ENCODE data around the gene HMSD. TPM values are rescaled to one million over a fixed set of nuclear protein-coding genes. Genes with fewer than 3 reads are reported as not detected.
"Not testable (repeated sequence)": the region's sequence is repeated elsewhere in the genome, so short reads cannot be mapped to it uniquely, and the experiment has no call there.

The HMSD gene
- total and polyA plus RNA-seq, 5 donors from 2014 or later, result not detected

DNA sequence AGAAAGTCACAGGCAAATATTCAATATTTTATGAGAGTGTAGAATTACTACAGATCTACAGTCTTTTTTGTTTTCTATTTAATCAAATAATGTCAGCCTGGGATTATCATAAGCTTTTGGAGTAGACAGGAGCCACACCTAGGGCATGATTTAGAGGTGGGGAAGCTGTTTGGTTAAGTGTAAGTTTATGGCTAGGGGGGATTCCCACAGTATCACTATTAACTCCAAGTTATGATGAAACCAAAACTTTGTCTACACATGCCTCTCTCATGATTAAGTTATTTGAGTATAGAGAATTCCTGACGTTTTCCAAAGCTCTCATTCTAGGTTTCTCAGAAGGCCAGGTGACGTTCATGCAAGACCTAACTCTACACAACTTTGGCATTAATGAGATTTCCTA is 39.2 kb upstream of the HMSD start:
- Mint-ChIP-seq H3K4me1 (no peaks in the 10 kb centered on the region), H3K9me3 (no peaks in the 10 kb centered on the region), H3K27me3 (peaks cover 4% of the 10 kb centered on the region), H3K27ac (no peak overlapping the region), H3K36me3 (no peaks in the 10 kb centered on the region), H3K4me3 (no peak overlapping the region)
- Histone ChIP-seq H3K27ac (ENCODE audit: insufficient read depth, low read length, poor library complexity, severe bottlenecking) (no peak overlapping the region), H3K4me1 (ENCODE audit: control insufficient read depth, insufficient read depth, low read length, poor library complexity, severe bottlenecking) (no peaks in the 10 kb centered on the region), H3K27me3 (ENCODE audit: control insufficient read depth, insufficient read depth, low read length) (peaks cover 4% of the 10 kb centered on the region), H3K4me3 (ENCODE audit: low read depth, low read length) (no peak overlapping the region), H3K9me3 (ENCODE audit: control insufficient read depth in 2 of 2, low read length in 2 of 2) (no peaks in the 10 kb centered on the region), H3K36me3 (ENCODE audit: control insufficient read depth, insufficient read depth, low read length) (no peaks in the 10 kb centered on the region)
- no peak for DNase-seq
- ATAC-seq (ENCODE audit: low read depth in 2 of 2), result no peak

DNA sequence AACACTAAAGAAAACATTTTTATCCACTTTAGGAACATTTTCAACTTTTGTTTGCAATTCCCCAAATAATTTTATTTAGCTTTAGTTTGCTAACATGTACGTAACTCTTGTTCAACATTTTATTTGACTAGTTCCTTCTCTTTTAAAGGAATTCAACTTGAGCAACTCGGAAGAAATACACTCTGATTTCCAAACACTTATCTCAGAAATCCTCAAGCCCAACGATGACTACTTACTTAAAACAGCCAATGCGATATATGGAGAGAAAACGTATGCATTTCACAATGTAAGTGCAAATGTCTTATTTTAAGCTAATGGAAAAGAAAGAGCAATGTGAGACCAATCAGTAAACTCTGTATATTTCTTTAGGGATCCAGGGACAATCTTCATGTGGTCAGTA is 31.3 kb upstream of the HMSD start:
- no peak overlapping the region for H3K27ac ChIP-seq (ENCODE audit: insufficient read depth, low read length, poor library complexity, severe bottlenecking)
- H3K27ac Mint-ChIP-seq, result no peak overlapping the region
- peaks cover 25% of the 10 kb centered on the region for H3K27me3 Mint-ChIP-seq

DNA sequence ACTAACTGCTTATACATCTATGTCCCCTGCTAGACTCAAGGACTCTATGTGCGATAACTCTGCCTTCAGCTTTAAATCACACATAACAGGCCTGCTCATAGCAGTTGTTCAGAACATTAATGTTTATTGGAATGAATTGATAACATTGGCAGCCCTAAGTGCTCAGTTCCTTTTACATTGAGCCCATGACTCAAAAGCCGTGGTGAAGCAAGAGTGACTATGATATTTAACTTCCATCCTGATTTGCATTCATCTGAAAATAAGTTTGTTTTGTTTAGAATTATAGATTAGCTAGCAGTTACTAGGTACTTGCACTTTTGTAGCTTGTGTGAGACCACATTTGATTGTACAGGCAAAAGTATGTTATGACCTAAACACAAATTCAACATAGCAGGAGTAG is 27.1 kb upstream of the HMSD start:
- no peaks in the 10 kb centered on the region for H3K9me3 ChIP-seq (ENCODE audit: control insufficient read depth in 2 of 2, low read length in 2 of 2)
- H3K27ac ChIP-seq (ENCODE audit: insufficient read depth, low read length, poor library complexity, severe bottlenecking), result no peak overlapping the region
- Mint-ChIP-seq H3K36me3 (no peaks in the 10 kb centered on the region), H3K4me1 (no peaks in the 10 kb centered on the region), H3K9me3 (peaks cover 0 to 2% (median 0%) of the 10 kb centered on the region in 7 donors), H3K4me3 (no peak overlapping the region), H3K27ac (no peak overlapping the region), H3K27me3 (peaks cover 34% of the 10 kb centered on the region)
- DNase-seq, result no peak
- no peaks in the 10 kb centered on the region for H3K4me1 ChIP-seq (ENCODE audit: control insufficient read depth, insufficient read depth, low read length, poor library complexity, severe bottlenecking)
- H3K4me3 ChIP-seq (ENCODE audit: low read depth, low read length), result no peak overlapping the region
- no peak for ATAC-seq (ENCODE audit: low read depth in 2 of 2)
- H3K36me3 ChIP-seq (ENCODE audit: control insufficient read depth, insufficient read depth, low read length), result no peaks in the 10 kb centered on the region
- H3K27me3 ChIP-seq (ENCODE audit: control insufficient read depth, insufficient read depth, low read length), result peaks cover 22% of the 10 kb centered on the region

More for the DNA sequence above, 31.3 kb upstream of the HMSD start:
- Mint-ChIP-seq H3K4me3 (no peak overlapping the region), H3K9me3 (peaks cover 0 to 2% (median 0%) of the 10 kb centered on the region in 7 donors), H3K36me3 (no peaks in the 10 kb centered on the region), H3K4me1 (no peaks in the 10 kb centered on the region)
- ATAC-seq (ENCODE audit: low read depth in 2 of 2) (no peak), DNase-seq (no peak)
- Histone ChIP-seq H3K9me3 (ENCODE audit: control insufficient read depth in 2 of 2, low read length in 2 of 2) (no peaks in the 10 kb centered on the region), H3K36me3 (ENCODE audit: control insufficient read depth, insufficient read depth, low read length) (no peaks in the 10 kb centered on the region), H3K27me3 (ENCODE audit: control insufficient read depth, insufficient read depth, low read length) (peaks cover 18% of the 10 kb centered on the region), H3K4me1 (ENCODE audit: control insufficient read depth, insufficient read depth, low read length, poor library complexity, severe bottlenecking) (no peaks in the 10 kb centered on the region), H3K4me3 (ENCODE audit: low read depth, low read length) (no peak overlapping the region)

DNA sequence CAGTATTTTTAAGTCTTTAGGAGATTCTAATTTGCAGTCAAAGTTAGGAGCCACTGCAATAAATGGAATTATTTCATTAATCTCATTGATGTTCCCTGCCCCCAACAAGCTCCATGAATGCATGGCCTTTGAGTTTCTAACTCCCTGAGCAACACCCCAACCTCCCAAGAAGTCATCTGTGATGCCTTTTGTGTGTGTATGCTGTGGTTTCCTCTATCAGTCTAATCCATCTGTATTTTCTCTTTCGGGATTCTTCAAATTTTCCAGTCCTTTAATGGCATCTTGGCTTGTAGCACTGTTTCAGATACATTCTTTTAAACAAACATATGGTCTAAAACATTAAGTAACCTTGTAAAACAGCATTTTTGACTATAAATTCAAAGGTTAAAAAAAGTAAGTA is 24.6 kb upstream of the HMSD start:
- no peaks in the 10 kb centered on the region for H3K9me3 ChIP-seq (ENCODE audit: control insufficient read depth in 2 of 2, low read length in 2 of 2)
- peaks cover 37% of the 10 kb centered on the region for H3K27me3 Mint-ChIP-seq
- no peak overlapping the region for H3K4me3 ChIP-seq (ENCODE audit: low read depth, low read length)
- ATAC-seq (ENCODE audit: low read depth in 2 of 2) (no peak), DNase-seq (no peak)
- no peak overlapping the region for H3K27ac ChIP-seq (ENCODE audit: insufficient read depth, low read length, poor library complexity, severe bottlenecking)
- H3K9me3 Mint-ChIP-seq, result peaks cover 0 to 2% (median 0%) of the 10 kb centered on the region in 7 donors
- peaks cover 14% of the 10 kb centered on the region for H3K27me3 ChIP-seq (ENCODE audit: control insufficient read depth, insufficient read depth, low read length)
- no peaks in the 10 kb centered on the region for H3K36me3 ChIP-seq (ENCODE audit: control insufficient read depth, insufficient read depth, low read length)
- no peaks in the 10 kb centered on the region for H3K4me1 Mint-ChIP-seq
- no peaks in the 10 kb centered on the region for H3K4me1 ChIP-seq (ENCODE audit: control insufficient read depth, insufficient read depth, low read length, poor library complexity, severe bottlenecking)
- no peak overlapping the region for H3K4me3 Mint-ChIP-seq
- H3K36me3 Mint-ChIP-seq, result no peaks in the 10 kb centered on the region
- no peak overlapping the region for H3K27ac Mint-ChIP-seq

DNA sequence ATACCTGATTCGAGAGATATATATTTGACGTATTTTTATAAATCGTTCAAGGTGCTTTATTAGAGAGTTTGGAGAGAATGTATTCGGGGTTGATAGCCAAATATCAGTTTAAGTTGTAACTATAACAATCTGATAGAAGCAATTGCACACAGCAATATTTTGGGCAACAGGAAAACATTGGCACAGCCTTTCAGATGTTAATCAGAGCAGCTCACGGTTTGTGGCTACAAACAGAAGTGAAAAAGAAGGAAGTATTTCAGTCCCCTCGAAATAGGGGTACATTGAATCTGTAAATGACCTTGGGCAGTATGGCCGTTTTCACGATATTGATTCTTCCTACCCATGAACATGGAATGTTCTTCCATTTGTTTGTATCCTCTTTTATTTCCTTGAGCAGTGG is 20.8 kb upstream of the HMSD start:
- no peaks in the 10 kb centered on the region for H3K36me3 Mint-ChIP-seq
- Histone ChIP-seq H3K36me3 (ENCODE audit: control insufficient read depth, insufficient read depth, low read length) (no peaks in the 10 kb centered on the region), H3K4me3 (ENCODE audit: low read depth, low read length) (no peak overlapping the region), H3K9me3 (ENCODE audit: control insufficient read depth in 2 of 2, low read length in 2 of 2) (no peaks in the 10 kb centered on the region), H3K27ac (ENCODE audit: insufficient read depth, low read length, poor library complexity, severe bottlenecking) (no peak overlapping the region), H3K4me1 (ENCODE audit: control insufficient read depth, insufficient read depth, low read length, poor library complexity, severe bottlenecking) (no peaks in the 10 kb centered on the region), H3K27me3 (ENCODE audit: control insufficient read depth, insufficient read depth, low read length) (peaks cover 15% of the 10 kb centered on the region)
- no peak overlapping the region for H3K4me3 Mint-ChIP-seq
- ATAC-seq (ENCODE audit: low read depth in 2 of 2) (no peak), DNase-seq (no peak)
- no peak overlapping the region for H3K27ac Mint-ChIP-seq
- H3K4me1 Mint-ChIP-seq, result no peaks in the 10 kb centered on the region
- peaks cover 32% of the 10 kb centered on the region for H3K27me3 Mint-ChIP-seq
- peaks cover 0 to 2% (median 0%) of the 10 kb centered on the region in 7 donors for H3K9me3 Mint-ChIP-seq

DNA sequence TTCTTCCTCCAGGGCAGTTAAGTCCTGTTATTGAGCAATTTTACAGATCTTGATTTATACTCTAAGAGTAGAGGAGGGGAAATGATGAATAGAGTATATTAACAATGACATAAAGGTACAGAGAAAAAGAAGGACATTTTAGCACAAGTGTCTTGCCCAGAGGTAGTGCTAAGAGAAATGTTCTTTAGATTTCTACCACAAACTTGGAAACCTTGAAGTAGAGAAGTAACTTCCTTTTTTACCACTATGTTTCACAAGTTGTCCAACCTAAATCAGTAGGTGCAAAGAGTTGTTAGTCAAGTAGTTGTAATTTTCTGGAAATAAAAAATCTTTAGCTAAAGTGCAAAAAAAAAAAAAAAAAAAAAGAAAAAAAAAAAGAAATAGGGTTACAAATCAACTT is 19.7 kb upstream of the HMSD start:
- not testable (repeated sequence) for H3K4me3 ChIP-seq (ENCODE audit: low read depth, low read length); H3K27ac ChIP-seq (ENCODE audit: insufficient read depth, low read length, poor library complexity, severe bottlenecking); H3K36me3 ChIP-seq (ENCODE audit: control insufficient read depth, insufficient read depth, low read length); H3K4me3 Mint-ChIP-seq; DNase-seq; H3K36me3 Mint-ChIP-seq; ATAC-seq (ENCODE audit: low read depth in 2 of 2); H3K4me1 ChIP-seq (ENCODE audit: control insufficient read depth, insufficient read depth, low read length, poor library complexity, severe bottlenecking); H3K27ac Mint-ChIP-seq; H3K4me1 Mint-ChIP-seq; H3K9me3 Mint-ChIP-seq; H3K9me3 ChIP-seq (ENCODE audit: control insufficient read depth in 2 of 2, low read length in 2 of 2)
- peaks cover 37% of the 10 kb centered on the region for H3K27me3 Mint-ChIP-seq
- peaks cover 18% of the 10 kb centered on the region for H3K27me3 ChIP-seq (ENCODE audit: control insufficient read depth, insufficient read depth, low read length)

DNA sequence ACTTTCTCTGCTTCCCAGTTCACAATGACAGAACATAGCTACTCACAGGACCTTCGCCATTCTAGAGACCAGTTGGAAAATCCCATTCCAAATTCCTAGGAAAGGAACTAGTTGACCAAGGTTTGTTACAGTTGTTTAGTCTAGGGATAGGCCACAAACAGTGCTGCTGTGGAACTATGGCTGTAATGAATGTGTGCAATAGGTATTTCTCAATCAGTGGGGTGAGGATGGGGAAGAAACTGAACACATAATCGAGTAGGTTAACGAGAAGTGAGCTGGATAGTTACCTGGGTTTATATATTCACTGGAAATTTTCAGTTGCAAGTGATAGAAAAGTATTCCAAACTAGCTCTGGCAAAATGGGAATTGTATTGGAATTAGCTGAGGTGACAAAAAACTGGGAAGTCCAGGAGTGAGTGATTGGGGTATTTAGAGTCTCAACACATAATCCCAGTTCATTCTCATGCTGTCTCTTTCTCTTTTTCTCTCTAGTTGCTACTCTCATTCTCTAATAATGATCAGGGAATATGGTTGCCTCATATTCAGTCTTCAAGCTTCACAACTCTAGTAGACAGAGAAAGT is 18.2 kb upstream of the HMSD start:
- ATAC-seq (ENCODE audit: low read depth in 2 of 2) (no peak), DNase-seq (no peak)
- Mint-ChIP-seq H3K27me3 (peaks cover 43% of the 10 kb centered on the region), H3K27ac (no peak overlapping the region), H3K4me3 (no peak overlapping the region), H3K36me3 (no peaks in the 10 kb centered on the region), H3K9me3 (peaks cover 0 to 2% (median 0%) of the 10 kb centered on the region in 7 donors), H3K4me1 (no peaks in the 10 kb centered on the region)
- Histone ChIP-seq H3K27me3 (ENCODE audit: control insufficient read depth, insufficient read depth, low read length) (peaks cover 25% of the 10 kb centered on the region), H3K9me3 (ENCODE audit: control insufficient read depth in 2 of 2, low read length in 2 of 2) (no peaks in the 10 kb centered on the region), H3K27ac (ENCODE audit: insufficient read depth, low read length, poor library complexity, severe bottlenecking) (no peak overlapping the region), H3K36me3 (ENCODE audit: control insufficient read depth, insufficient read depth, low read length) (no peaks in the 10 kb centered on the region), H3K4me3 (ENCODE audit: low read depth, low read length) (no peak overlapping the region), H3K4me1 (ENCODE audit: control insufficient read depth, insufficient read depth, low read length, poor library complexity, severe bottlenecking) (no peaks in the 10 kb centered on the region)

DNA sequence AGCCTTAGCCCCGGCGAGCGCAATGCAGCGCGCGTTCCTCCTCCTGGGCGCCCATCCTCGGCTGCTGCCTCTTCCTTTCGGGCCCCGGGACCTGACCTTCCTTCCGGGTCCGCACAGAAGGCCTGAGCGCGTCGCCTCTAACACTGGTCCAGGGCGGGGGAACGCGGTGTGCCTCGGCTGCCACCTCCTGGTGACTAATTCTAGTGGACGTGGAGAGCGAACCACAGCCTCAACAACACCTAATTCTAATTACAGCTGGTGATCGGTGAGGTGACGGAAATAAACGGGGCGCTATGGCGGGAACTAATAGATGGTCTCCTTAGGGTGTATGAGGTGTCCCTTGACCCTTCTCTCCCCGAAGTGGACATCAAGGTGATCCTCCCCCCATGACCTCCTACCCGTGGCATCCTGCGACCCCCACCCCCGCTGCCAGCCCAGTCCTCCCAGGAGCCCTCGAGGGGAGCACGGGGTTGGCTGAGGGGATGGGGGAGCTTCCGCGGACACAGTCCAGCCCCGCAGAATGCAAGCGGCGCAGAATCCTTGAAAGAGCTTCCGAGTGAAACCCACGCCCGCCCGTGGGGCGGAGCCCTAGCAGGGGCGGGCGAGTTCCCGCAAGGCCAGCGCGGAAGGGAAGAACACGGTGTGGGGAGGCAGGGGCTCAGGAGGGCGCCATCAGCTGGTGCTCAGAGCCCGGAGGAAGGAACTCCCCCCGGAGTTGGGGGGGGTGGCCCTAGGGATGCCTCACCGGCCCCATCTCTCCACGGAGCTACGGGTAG is 12.8 kb upstream of the HMSD start:
- Histone ChIP-seq H3K9me3 (ENCODE audit: control insufficient read depth in 2 of 2, low read length in 2 of 2) (no peaks in the 10 kb centered on the region), H3K4me3 (ENCODE audit: low read depth, low read length) (peak overlapping the region; percentile 28), H3K27me3 (ENCODE audit: control insufficient read depth, insufficient read depth, low read length) (peaks cover 30% of the 10 kb centered on the region), H3K4me1 (ENCODE audit: control insufficient read depth, insufficient read depth, low read length, poor library complexity, severe bottlenecking) (peaks cover 8% of the 10 kb centered on the region), H3K27ac (ENCODE audit: insufficient read depth, low read length, poor library complexity, severe bottlenecking) (no peak overlapping the region), H3K36me3 (ENCODE audit: control insufficient read depth, insufficient read depth, low read length) (no peaks in the 10 kb centered on the region)
- peak; percentile 57 to 78 for ATAC-seq (ENCODE audit: low read depth in 2 of 2)
- Mint-ChIP-seq H3K4me1 (peaks cover 0 to 5% (median 0%) of the 10 kb centered on the region in 4 donors), H3K27me3 (peaks cover 25% of the 10 kb centered on the region), H3K27ac (no peak overlapping the region), H3K4me3 (peak overlapping the region; percentile 52 to 73 (median 64)), H3K36me3 (no peaks in the 10 kb centered on the region), H3K9me3 (no peaks in the 10 kb centered on the region)
- DNase-seq, result peak; percentile 25 to 66 (median 39)
